Forelimb muscle (tissue), 1 donor: ENCODE results near the gene F10. TPM values are rescaled to one million over a fixed set of nuclear protein-coding genes. Genes with fewer than 3 reads are reported as not detected.

Source experiments
- DNase-seq: peaks from one replicate; pipeline ENCODE4 v3.0.0-alpha.2; 2013; ENCODE audit warnings: low read depth
- polyA plus RNA-seq: library from polyadenylated mRNA; unstranded; fragments of 120-200 nt; gene quantifications from one replicate; pipeline ENCODE4 v1.2.1, GENCODE V29; 2013; ENCODE audit not compliant: insufficient read length

Gene F10
- polyA plus RNA-seq, 1 donor = 16.9 TPM

DNA sequence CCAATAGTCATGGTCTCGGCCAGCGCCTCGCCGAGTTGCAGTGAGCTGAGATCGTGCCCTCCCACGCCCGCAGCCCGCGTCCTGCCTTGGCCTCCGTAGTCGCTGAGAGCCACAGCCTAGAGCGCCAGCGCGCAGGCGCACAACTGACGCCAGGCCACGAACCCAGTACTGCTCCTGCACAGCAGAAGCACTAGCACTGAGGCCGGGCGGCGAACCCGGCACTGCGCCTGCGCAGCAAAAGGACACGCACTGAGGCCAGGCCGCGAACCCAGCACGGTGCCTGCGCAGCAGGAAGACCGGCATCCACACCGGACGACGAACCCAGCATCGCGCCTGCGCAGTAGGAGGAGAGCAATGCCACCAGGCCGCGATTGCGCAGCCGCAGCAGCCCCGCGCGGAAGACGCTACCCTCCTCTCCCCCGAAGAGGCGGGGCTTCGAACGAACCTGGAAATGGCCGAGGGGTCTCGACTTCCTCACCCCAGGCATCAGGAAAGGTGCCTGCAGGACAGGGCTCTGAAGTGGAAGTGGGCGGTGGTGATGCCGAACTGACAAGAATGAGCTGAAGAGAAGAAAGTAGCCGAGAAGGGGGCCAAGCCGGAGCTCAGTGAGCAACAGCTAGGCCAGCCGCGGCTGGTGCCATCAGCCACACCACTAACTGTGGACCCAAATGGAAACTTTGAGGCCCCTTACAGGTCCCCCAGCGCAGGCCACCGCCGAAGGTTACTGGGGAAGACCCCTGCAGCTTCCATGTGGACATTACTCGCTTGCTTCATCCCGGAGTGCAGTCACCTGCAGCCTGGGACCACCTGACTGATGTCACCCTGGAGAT, 7.5 kb downstream of the F10 start:
- DNase-seq = no peak

- DNase-seq = no peak
Observed at GRCh38 chr13:113135281-113135760, 12.7 kb downstream of the F10 start.

DNA sequence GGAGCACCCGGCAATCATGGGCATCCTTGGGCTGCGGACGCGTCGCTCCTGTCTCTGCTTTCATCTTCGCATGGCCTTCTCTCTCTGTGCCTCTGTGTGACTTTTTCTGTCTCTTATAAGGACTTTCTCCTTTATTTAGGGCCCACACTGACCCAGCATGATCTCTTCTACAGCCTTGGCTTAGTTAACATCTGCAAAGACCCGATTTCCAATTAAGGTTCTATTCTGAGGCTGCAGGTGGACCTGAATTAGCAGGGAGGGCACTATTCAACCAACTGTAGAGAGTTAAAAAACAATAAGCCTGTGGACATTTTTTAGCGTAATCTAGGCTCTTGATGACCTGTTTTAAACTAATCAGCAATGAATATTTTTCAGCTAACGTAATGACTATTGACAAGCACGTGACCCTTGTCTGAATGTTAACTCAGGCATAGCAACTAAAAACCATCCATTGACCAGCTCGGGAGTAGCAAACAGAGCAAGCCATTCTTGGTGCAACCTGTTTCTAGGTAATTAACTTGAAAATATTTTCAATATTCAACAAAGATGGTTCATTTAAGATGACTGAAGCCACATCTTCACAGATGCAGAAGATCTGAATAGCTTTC, 15.2 kb downstream of the F10 start:
- DNase-seq = no peak

GRCh38 chr13:113138792-113139551, 16.4 kb downstream of the F10 start:
- no peak for DNase-seq

DNA sequence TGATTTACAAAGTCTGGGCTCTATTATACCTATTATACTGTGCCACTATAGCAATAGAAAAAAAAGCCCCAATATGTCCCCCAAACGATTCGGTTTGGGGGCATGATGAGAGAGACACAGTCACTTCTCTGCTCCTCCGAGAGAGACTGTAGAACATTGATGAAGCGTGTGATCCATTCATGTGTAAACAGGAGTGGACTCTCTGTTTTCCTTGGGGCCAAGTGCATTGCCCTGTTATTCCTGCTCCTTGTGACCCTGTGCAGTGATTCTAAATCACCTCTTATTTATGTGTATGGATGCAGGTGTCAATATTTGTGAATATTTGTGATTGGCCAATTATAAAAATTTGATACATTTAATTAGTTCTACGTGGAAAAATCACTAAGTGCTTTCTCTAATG, 17.0 kb downstream of the F10 start:
- DNase-seq = no peak

- no peak for DNase-seq
Observed at GRCh38 chr13:113140677-113141600, 18.3 kb downstream of the F10 start.

GRCh38 chr13:113141601-113141970, 19.0 kb downstream of the F10 start:
- no peak for DNase-seq

DNA sequence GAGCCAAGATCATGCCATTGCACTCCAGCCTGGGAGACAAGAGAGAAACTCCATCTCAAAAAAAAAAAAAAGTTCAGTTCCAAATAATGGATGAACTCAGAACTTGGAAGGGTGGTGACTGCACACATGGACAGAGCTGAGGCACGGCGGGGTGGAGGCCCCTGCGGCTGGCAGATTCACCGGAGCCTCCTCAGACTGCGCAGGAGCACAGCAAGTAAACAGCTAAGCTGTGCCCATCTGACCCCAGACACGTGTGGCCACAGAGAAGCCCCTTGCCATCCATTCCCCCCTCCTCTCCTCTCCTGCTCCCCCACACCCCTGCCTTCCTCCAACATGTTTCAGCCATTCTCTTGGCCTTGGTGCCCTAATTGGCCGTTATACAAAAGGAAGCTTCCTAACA, 20.3 kb downstream of the F10 start:
- DNase-seq = no peak

DNA sequence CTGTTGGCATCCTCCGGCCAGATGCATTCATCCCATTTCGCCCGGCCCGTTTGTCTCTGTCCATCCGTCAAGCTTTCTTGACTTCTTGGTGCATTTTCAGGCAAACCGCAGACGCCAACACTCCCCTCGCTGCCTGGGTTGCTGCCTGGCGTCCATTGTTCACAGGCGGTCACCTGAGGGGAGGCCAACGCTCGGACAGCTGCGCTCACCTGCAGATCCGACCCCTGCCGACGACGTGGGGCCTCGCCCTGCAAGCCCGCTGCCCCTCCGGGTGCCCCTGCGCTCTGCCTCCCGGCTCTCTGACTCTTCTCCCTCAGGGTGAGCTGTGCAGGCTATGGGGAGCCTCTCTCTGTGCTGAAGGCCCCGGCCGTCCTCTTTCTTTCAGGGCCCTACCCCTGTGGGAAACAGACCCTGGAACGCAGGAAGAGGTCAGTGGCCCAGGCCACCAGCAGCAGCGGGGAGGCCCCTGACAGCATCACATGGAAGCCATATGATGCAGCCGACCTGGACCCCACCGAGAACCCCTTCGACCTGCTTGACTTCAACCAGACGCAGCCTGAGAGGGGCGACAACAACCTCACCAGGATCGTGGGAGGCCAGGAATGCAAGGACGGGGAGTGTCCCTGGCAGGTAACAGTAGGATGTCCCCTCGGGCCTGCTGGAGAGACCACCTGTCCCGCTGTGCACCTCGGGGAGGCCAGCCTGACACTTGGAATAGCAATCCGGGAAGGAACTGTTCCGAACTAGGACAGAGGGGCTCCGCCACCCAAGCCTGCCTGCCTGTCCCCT, 21.1 kb downstream of the F10 start:
- no peak for DNase-seq

- no peak for DNase-seq
Observed at GRCh38 chr13:113144255-113144629, 21.6 kb downstream of the F10 start.

DNA sequence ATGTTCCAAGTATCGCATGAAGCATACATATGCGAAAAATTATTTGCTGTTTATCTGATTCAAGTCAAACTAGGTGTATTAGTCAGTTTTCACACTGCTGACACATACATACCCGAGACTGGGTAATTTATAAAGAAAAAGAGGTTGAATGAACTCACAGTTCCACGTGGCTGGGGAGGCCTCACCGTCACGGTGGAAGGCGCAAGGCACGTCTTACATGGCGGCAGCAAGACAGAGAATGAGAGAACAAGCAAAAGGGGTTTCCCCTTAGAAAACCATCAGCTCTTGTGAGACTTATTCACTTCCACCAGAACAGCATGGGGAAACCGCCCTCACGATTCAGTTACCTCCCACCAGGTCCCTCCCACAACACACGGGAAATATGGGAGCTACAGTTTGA, 22.9 kb downstream of the F10 start:
- DNase-seq = no peak

DNA sequence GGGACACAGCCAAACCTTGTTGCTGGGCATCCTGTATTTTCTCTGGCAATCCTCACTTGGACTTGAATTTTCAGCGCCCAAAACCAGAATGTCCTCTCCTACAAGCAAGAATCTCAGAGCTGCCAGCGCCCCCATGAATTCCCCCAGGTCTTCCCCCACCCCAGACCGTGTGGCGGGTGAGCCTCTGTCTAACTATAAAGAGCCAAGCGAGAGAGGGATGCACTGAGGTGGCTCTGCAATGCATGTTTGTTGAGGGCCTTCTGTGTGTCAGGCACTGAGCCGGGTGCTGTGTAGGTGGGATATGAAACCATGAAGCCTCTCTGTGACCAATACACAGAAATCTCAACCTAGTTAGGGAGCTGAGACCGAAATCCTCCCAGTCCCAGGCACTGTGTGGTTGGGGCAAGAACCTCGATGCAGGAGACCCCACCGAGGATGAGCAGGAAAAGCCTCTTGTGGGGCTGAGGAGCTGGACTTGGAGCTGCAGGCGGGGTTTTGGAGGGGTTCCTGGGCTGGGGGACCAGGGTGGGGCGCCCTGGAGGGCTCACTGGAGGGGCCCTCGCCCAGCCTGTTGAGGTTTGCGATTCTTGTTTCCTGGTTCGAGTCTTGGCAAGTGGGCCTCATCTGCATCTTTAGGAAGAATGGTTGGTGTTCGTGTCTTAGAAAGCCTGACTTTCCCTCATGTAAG, 23.5 kb downstream of the F10 start:
- no peak for DNase-seq

- DNase-seq = no peak
Observed at GRCh38 chr13:113146750-113147149, 24.2 kb downstream of the F10 start.

- no peak for DNase-seq
Observed at GRCh38 chr13:113147206-113147605, 24.6 kb downstream of the F10 start.

DNA sequence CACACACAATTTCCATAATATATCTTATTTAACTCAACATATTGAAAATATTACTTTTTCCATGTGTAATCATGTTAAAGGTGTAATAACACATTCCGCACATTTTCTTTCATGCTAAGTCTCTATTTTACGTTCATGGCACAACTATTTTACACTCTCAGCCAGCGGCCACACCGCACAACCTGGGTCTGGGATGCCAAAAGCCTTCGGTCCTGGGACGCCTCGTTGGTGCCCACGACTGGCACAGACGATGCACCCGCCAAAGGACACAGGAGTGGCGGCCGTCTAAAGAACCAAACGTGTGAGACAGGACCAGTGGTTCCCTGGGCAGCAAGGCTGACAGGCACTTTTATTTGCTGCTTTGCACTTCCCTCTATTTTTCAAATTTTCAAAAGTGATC, 25.8 kb downstream of the F10 start:
- DNase-seq = no peak

DNA sequence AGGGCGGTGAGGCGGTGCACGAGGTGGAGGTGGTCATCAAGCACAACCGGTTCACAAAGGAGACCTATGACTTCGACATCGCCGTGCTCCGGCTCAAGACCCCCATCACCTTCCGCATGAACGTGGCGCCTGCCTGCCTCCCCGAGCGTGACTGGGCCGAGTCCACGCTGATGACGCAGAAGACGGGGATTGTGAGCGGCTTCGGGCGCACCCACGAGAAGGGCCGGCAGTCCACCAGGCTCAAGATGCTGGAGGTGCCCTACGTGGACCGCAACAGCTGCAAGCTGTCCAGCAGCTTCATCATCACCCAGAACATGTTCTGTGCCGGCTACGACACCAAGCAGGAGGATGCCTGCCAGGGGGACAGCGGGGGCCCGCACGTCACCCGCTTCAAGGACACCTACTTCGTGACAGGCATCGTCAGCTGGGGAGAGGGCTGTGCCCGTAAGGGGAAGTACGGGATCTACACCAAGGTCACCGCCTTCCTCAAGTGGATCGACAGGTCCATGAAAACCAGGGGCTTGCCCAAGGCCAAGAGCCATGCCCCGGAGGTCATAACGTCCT, 26.4 kb downstream of the F10 start:
- DNase-seq = no peak

DNA sequence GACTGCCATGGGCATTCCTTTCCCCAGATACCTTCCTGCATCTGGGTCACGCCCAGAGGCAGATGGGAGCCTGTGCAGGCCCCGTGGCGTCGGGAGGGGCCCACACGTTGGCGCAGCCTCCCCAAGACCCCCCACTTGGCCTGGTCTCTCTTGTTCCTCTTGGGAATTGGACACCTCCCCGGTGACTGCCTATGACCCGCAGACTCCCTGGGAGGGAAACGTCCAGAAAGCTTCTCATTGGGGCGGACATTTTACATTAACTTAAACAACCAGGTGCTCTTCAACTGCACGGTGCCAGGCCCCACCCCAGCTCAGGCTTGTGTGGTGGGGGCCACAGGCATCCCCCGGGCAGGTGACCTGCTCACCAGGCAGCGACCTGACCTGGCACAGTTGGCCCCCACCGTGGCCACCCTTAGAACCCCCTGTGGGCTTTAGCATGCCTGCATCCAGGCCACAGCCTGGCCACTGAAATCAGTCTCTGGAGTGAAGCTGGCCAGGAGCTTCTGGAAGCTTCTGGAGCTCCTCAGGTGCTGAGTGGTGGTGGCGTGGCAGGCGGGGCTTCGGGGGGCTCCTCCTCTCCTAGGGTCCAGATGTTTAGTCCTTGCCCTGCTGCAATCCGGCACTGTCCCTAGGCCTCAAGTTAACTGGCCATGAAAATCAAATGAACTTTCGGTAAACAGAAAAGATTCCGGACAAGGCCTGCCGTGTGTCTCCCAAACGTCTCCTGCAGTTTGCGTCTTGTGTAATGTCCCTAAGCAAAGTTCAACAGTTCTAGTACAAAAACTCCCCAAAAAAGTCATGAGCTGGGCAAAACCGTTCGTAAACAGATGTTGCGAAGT, 27.3 kb downstream of the F10 start:
- no peak for DNase-seq

DNA sequence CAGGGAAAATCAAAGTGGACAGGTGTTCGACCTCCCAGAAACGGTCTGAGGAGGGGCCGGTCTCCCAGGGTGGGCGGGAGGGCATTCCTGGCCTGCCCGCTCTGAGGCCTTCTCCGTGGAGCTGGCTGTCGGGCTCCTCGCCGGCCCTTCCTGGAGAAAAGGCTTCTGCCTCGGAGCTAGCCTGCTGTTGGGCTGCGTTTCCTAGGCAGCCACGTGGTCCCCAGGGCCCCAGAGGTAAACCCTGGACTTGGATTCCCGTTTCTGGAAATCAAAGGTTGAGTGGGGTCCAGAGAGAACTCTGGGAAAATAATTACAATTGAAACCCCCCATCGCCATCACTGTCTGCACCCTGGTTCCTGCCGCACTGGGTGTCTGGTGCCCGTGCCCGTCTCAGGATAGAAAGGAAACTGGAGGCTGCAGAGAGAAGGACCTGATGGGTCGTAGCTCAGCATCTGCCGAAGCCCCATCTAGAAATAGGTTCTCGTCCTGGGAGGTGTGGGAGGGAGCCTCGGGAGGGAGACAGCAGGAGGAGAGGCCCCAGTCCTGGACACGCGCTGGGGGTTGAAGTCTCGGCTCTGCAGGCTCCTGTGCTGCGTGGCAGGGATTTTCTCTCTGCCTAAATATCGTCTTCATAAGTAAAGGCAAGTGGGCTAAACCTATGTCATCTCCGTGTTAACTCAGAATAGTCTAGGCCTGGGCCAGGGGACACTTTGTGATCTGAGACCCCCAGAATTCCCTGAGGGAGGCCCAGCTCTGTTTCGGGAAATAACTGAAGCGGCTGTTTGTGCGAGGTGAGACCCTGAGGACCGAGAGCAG, 28.2 kb downstream of the F10 start:
- DNase-seq = no peak
